G401.6 (cell line): ENCODE results near the gene TFDP1.
"Not testable (repeated sequence)": the region's sequence is repeated elsewhere in the genome, so short reads cannot be mapped to it uniquely, and the experiment has no call there.

Experiments
- FAIRE-seq: peaks from 2 replicates; lab custom pipeline; 2012; peaks lifted over from hg19 to GRCh38; lab: Jason Lieb, UNC

TFDP1 gene

GRCh38 chr13:113617961-113618360 is 33.4 kb downstream of the TFDP1 start:
- FAIRE-seq: no peak

DNA sequence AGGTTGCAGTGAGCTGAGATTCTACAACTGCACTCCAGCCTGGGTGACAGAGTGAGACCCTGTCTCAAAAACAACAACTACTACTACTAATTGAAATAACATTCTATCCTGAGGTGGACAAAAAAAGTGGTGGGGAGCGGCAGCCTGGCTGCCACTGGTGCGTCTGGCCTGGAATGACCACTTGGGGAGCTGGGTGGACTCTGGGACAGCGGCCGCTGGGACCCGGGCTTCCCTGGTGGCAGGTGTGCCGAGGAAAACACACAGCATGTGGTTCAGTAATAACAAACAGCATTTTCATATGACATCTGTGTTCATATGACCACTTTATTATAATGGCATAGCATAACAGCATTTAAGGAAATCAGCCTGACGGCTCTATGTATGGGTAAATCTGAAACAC is 33.9 kb downstream of the TFDP1 start:
- no peak for FAIRE-seq

- peak; percentile 30 for FAIRE-seq
These were observed 35.7 kb downstream of the TFDP1 start for GRCh38 chr13:113620036-113620796.

DNA sequence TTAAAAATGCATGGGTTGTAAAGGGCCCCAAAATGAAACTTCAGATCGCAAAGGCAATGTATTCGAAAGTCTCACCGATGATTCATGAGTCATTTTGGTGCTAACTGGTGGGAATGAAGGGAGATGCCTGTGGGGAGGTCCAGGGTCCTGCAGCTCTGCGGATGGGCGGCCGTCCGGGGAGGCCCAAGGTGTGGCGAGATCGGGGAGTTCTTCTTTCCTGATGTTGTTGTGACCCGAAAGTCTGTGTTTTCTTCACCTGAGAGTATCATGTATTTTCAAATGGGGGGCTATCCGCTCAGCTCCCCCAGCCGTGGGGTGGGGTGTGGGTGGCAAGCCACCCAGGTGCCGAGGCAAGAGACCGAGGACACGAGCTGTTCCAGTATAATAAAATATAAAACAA is 36.5 kb downstream of the TFDP1 start:
- no peak for FAIRE-seq

DNA sequence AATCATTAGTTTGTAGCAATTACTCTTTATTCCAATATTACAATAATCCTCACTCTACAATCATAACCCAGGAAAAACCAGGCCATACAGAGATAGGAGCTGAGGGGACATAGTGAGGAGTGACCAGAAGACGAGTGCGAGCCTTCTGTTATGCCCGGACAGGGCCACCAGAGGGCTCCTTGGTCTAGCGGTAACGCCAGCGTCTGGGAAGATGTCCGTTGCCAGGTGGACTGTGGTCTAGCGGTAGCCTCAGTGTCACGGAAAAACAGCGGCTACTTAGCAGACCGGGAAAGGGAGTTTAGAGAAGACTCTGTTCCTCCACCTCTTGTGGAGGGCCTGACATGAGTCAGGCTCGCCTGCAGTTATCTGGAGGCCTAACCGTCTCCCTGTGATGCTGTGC is 36.9 kb downstream of the TFDP1 start:
- not testable (repeated sequence) for FAIRE-seq

- not testable (repeated sequence) for FAIRE-seq
These were observed 37.5 kb downstream of the TFDP1 start for GRCh38 chr13:113621986-113622550.

- FAIRE-seq: no peak
These were observed 38.4 kb downstream of the TFDP1 start for GRCh38 chr13:113622791-113623490.

GRCh38 chr13:113623491-113624234 is 39.1 kb downstream of the TFDP1 start:
- no peak for FAIRE-seq

DNA sequence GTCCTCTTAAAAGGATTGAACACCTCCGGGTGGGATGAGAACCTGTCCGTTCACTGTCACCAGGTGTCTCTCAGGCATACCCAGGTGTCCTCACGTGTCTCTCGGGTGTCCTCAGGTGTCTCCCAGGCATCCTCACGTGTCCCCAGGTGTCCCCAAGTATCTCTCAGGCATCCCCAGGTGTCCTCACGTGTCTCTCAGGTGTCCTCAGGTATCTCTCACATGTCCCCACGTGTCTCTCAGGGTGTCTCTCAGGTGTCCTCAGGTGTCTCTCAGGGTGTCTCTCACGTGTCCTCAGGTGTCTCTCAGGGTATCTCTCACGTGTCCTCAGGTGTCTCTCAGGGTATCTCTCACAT is 39.7 kb downstream of the TFDP1 start:
- FAIRE-seq: no peak

DNA sequence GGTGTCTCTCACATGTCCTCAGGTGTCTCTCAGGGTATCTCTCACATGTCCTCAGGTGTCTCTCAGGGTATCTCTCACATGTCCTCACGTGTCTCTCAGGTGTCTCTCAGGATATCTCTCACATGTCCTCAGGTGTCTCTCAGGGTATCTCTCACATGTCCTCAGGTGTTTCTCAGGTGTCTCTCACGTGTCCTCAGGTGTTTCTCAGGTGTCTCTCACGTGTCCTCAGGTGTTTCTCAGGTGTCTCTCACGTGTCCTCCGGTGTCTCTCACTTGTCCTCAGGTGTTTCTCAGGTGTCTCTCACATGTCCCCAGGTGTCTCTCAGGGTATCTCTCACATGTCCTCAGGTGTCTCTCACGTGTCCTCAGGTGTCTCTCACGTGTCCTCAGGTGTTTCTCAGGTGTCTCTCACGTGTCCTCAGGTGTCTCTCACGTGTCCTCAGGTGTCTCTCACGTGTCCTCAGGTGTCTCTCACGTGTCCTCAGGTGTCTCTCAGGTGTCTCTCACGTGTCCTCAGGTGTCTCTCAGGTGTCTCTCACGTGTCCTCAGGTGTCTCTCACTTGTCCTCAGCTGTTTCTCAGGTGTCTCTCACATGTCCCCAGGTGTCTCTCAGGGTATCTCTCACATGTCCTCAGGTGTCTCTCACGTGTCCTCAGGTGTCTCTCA is 40.2 kb downstream of the TFDP1 start:
- FAIRE-seq: not testable (repeated sequence)

DNA sequence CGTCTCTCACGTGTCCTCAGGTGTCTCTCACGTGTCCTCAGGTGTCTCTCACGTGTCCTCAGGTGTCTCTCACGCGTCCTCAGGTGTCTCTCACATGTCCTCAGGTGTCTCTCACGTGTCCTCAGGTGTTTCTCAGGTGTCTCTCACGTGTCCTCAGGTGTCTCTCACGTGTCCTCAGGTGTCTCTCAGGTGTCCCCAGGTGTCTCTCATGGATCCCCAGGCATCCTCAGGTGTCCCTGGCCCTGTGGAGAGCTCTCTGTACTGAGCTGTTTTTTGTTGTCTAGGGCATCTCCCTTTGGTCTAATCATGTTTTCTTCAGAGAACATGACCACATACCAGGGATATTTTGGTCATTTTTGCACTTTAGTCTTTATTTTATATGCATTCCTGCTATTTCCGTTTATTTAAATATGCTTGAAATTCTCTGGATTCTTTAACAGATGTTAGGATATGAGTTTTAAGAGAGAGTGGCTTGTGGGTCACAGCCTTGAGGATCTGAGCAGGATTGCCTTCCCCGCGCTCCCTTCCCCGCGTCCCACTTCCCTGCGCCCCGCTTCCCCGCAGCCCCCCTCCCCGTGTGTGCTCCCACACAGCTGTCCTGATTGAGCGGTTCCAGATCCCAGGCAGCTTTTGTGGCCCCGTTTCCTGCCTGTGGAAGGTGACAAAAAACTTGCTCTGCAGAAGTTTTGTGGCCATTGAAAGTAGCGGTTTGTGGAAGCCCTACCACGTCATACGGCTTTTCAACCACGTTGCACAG is 41.6 kb downstream of the TFDP1 start:
- FAIRE-seq: no peak

GRCh38 chr13:113627136-113627535 is 42.6 kb downstream of the TFDP1 start:
- no peak for FAIRE-seq

DNA sequence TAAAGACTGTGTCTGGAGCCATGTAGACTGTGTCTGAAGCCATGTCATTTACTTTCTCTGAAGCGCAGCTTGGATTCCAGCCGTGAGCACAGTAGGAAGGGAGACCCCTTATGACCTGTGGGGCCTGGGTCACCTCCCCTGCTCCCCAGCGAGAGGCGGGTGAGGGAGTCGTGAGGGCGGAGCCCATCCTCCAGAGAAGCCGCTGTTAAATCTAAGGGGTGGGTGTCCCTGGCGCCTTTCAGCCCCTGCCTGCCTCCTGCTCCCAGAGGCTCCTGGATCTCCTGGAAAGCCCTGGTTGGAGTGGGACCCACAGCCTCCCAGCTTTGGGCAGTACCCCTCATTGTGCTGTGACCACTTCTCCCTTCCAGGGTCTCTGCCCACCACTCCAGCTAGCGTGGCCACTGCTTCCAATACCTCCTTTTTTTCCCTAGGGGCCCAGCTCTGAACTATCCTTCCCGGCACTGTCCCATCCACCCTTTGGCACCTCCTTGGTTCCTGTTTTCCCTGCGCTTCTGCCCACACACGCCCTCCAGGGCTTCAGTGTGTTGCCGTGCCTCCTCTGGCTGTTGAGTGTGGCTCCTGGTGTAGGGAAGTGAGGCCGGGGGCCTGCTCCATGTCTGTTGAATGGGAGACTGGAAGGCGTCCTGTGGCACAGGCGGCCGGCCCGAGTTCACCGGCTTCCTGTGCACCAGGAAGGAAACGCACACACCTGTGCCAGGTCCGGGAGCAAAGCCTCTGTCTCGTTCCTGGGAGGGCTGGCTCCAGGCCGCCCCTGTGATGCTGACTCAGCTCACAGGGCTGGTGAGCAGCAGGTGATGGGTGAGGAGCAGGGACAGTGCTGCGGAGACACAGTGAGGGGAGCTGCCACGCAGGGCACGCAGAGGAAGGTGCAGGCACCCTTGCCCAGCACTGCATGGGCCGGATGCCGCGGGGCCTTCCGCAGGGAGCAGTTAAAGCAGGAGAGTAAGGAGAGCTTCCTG is 44.0 kb downstream of the TFDP1 start:
- no peak for FAIRE-seq

GRCh38 chr13:113629866-113630265 is 45.3 kb downstream of the TFDP1 start:
- FAIRE-seq: no peak

DNA sequence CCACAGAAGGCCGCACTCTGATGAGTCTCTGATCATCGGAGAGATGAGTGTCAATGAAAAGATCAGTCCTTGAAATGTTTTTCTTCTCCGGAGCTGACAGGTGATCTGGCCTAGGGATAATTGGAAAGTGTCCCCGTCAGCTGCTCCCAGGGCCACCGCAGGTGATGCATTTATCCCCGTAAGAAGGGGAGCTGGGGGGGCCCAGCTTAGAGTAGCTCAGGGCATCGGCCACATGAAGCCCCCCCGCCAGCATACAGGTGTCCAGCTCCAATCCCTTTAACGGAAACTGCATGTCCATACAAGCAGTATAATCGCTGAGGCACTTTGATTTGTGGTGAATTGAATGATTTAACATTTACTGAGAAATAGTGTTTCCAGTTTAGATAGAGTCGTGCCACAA is 45.7 kb downstream of the TFDP1 start:
- no peak for FAIRE-seq

DNA sequence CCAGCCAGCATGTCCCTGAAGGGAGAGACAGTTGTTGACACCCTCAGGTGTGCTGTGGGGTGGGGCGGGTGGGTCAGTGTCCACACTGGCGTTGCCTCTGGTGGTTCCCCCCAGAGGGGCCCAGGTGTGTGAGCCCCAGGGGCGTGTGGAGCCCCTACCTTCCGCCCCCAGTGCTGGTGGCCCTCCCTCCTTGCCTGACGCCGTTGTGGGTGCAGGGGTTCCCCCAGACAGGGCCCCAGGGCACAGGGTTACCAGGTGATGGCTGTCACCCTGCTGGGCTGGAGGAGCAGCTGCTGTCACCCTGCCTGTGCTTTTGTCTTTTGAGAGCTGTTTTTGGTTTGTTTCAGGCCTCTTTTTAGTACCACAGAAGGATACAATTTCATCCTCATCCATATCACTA is 46.3 kb downstream of the TFDP1 start:
- FAIRE-seq: no peak

DNA sequence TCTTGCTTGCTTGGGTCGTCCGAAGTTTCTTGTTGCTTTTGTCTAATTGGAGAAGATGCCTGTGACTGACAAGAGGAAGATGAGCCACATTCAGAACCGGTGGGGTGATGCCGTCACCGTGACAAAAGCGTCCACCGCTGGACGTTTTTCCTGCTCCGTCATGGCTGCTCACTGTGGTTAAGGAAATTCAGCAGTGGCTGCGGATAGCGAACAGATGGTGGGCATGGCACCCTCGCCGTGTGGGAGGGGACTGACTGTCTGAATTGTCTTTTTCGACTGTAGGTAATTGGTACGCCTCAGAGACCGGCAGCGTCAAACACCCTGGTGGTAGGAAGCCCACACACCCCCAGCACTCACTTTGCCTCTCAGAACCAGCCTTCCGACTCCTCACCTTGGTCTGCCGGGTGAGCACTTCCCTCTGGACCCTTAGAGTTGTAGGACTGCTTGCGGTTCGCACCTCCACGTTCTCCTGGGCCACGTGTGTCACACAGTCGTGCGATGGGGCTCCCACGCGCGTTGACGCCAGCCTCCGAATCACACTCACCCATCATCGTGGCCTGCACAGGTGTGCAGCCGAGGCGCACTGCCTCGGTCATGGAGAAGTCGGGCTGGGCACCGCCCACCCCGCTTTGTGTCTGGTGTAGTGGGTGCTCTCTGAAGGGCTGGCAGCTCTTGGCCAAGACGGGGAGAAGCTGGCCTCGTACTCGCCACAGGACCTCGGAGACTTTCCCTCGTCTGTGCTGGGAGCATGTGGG is 47.0 kb downstream of the TFDP1 start:
- FAIRE-seq: no peak

DNA sequence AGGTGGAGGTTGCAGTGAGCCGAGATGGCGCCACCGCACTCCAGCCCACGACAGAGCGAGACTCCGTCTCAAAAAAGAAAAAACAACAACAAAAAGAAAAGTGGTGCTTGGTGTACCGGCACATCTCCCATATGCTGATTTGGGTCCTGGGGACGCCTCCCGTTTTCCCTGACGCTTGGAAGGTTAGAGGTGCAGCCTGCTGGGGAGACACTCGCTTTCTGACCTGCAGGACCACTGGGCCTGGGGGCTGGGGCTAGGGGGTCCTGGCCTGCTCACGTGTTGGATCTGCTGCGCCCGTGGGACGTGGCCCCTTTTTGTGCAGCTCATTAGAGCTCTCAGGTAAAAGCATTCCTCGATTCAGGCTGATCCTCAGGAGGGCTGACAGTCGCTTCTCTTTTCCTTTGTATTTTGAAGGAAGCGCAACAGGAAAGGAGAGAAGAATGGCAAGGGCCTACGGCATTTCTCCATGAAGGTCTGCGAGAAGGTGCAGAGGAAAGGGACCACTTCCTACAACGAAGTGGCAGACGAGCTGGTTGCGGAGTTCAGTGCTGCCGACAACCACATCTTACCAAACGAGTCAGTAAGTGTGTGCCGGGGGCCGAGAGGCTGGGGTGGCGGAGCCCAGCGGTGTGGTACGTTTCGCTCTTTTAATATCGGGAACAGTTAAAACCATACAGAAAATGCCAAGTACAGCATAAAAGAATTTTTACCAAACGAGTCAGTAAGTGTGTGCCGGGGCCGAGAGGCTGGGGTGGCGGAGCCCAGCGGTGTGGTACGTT is 48.3 kb downstream of the TFDP1 start:
- FAIRE-seq: no peak

- FAIRE-seq: no peak
These were observed 48.9 kb downstream of the TFDP1 start for GRCh38 chr13:113633485-113633873.
